ENCODE measurements around the gene WBP1L.

The WBP1L gene

DNA sequence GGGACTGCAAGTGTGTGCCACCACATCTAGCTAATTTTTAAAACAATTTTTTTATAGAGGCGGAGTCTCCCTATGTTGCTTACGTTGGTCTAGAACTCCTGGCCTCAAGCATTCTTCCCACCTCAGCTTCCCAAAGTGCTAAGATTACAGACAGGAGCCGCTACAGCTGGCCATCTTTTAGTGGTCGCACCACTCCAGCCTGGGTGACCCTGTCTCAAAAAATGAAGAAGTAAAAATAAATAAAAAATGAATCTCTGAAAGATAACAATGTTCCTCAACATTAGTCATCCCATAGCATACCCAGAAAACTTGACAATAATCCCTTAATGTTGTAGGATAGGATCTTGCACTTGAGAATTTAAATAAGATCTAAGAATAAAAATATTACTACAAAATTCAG, 18.2 kb downstream of the WBP1L start:
- DNase-seq = no peak

DNA sequence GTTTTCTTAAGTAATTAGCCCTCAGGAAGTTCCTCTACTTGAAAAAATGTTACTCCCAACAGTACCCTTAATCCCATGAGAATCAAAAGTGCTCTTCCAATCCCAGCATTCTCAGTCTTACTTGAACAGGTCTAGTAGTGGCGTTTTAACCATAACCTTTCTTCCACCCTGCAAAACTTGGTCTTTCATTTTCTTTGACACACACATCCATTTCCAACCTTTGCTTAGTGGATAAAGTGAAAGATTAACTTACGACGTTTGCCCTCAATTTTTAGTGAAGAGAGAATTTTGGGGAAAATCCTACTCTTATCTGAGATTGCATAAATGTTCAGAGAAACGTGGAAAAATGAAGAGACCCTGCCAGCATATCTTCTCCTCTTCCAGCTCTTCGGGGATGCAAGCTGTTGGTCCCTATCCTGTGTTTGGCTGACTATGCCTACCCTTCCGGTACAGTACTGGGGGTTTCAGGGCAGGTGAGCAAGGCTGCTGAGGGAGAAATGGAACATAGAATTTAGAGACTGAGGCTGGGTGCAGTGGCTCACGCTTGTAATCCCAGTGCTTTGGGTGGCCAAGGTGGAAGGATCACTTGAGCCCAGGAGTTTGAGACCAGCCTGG, 18.8 kb downstream of the WBP1L start:
- DNase-seq = no peak

DNA sequence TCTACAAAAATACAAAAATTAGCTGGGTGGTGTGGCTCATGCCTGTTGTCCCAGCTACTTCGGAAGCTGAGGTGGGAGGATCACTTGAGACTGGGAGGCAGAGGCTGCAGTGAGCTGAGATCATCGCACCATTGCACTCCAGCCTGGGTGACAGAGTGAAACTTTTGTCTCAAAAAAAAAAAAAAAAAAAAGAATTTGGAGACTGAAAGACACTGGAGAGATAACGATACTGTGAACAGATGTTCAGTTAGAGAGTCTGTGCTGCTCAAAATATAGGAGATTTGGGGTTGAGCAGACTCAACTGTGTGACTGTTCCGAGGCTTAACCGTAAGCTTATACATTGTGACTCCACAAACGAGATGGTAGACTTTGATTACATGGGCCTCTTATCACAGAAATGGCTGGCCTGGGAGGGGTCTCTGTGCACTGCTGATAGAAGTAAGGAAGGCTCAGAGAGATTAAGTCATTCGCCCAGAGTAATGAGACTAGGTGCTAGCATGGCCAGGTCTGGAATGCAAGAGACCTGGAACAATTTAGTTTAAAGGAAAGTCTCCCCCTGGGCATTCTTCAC, 19.4 kb downstream of the WBP1L start:
- no peak for DNase-seq

DNA sequence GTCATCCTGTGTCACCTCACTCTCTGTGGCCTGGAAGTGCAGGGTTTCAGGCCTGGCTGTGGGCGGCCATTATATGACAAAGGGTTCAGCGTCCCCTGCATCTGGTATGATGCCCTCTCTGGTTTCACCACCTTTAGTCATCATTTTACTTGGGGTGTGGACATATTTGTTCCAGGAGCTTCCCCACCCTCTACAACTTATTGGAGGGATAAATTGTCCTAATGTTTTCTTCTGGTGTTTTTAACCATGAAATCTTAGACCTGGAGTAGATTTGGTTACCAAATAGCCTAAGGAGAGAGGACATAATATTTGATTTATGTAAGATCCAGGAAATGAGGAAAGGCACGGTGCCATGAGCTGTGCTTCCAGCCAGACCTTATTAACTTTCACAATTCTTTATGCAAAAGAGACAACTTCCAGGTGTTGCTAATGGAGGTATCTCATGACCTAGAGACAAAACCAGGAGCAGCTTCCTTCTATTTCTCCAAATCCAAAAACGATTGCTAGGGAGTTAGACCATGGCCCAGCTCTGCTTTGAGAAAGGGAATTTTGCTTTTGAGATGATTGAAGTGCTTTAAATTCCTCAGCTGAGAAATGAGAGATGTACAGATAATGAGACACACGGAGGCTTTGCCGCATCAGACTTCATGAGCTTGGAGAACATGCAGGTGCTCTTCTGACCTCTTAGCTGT, 20.9 kb downstream of the WBP1L start:
- DNase-seq = no peak

DNA sequence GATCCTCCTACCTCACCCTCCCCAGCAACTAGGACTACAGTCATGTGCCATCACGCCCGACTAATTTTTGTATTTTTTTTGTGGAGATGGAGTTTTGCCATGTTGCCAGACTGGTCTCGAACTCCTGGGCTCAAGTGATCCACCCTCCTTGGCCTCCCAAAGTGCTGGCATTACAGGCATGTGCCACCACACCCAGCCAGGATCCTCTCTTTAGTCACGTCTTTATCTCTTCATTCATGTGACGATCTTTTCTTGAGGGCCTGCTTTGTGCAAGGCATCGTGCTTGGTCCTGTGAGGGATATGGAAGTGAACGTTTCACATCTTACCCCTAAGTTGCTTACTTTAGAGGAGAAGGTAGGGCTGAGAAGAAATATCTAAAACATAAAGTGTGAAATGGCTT, 21.6 kb downstream of the WBP1L start:
- DNase-seq = no peak

DNA sequence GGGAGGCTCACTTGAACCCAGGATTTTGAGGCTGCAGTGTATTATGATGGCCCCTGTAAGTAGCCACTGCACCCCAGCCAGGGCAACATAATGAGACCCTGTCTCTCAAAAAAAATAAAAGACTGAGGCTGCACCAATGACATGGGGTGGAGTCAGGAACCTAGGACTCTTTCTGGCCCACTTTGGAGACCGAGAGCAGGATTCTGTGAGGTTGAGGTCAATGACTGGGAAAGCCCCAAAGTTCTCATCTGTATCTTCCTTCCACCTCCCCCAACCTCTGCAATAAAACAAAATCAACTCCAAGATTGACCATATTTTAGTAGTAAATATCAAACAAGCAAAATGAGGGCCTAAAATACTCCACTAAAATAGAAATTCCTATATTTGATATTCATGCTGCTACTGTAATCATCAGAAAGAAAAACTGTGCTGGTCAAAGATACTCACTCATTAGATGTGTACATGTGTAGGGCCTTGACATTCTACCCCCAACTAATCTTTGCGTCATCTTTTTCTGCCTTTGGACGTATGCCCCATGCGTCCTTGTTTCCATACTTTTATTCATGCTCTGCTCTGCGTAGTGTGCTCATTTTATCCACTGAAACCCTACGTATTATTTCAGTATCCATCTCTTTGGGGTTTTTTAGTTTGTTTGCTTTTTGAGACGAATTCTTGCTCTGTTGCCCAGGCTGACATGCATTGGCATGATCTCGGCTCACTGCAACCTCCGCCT, 23.8 kb downstream of the WBP1L start:
- no peak for DNase-seq

DNA sequence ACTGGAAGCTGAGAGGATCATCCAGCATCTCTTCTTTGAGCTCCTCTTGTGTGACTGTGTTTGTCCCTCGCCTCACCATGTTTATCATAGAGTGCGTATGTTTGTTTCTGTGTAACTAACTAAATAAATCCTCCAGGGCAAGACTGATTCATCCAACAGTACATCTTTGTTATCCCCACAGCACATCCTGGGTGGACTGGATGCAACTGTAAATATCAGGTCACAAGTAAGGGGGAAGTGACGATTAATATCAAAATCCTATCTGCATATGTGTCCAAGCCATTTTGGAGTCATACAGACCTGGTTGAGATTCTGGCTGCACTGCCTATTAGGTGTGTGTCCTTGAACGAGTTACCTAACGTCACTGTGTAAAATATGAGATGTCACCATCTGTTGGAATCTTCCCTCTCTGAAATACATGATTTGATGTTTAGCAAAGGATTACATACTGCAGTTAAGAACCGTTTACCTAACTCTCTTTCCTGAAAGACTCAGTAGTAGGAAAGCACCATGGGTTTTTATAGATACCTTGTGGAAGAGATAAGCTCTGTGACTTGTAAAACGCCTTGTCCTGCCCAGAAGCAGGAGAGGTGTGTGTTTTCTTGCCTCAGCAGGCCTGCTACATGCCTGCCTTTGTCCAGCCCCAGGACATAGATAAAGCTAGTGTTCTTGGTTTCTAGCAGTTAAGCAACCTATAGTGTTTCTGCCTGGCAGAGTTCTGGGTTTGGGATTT, 25.8 kb downstream of the WBP1L start:
- DNase-seq = no peak

DNA sequence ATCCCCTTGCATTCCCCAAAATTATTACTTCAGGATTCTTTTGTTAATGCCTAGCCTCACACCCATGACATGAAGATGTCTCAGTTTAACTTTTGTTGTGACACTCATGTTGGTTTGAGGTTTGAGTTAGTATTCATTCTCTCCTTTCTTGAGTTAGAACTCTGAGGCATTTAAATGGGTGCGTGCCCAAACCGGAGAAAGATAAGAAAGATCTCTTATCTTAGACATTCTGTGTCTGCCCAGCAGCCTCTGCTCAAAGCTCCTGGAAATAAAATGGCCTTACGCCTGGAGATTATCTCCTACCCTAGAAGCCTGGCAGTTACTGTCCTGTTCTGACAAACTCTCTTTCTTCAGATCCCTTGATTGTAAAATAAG, 26.3 kb downstream of the WBP1L start:
- no peak for DNase-seq

DNA sequence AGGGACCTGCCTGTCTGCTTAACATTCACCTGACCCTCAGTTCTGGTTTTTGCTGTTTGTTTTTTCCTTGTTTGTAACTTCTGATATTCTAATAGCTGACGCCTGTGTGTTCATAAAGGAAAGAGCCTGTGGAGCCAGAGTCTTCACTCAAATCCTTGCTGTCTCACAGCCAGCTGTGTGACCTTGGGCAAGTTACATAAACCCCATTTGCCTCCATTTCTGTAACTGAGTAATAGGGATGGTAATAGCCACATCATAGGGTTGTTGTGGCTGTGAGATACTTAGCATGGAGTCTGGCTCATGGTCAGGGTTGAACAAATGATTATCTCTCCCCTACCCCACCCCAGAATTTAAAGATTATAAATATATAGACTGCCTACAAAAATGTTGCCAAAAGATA, 27.0 kb downstream of the WBP1L start:
- no peak for DNase-seq

DNA sequence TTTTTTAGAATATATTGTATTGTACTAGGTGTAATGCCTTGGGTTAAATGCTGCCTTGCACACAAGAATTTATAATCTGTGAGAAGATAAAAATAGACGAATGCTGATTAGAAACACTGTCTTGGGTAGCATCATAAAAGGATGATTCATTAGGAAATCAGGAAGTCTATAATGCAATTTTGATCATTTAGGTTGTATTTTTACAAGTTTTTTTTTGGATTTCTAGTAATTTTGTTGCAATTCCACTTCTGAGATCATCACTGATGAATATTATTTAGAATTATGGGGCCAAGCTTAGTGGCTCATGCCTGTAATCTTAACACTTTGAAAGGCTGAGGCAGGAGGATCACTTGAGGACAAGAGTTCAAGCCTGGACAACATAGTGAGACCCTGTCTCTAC, 29.6 kb downstream of the WBP1L start:
- no peak for DNase-seq

DNA sequence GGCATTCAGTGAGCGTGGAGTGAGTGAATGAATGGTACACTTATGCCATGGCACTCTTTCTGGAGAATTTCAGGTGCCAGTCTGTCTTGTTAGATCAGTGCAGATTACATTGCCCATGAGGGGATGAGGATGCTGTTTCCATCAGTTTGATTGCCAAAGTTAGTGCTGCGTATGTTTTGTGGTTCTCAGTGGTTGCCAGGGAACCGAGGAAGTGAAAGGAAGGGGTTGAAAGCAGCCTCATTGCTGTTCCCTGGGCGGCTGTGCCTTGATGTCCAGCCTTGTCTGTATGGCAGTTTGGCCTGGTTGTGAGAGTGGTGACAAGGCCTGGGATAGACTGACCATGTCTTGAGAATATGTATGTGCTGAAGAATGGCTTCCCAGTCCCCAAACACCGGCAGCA, 30.2 kb downstream of the WBP1L start:
- no peak for DNase-seq

DNA sequence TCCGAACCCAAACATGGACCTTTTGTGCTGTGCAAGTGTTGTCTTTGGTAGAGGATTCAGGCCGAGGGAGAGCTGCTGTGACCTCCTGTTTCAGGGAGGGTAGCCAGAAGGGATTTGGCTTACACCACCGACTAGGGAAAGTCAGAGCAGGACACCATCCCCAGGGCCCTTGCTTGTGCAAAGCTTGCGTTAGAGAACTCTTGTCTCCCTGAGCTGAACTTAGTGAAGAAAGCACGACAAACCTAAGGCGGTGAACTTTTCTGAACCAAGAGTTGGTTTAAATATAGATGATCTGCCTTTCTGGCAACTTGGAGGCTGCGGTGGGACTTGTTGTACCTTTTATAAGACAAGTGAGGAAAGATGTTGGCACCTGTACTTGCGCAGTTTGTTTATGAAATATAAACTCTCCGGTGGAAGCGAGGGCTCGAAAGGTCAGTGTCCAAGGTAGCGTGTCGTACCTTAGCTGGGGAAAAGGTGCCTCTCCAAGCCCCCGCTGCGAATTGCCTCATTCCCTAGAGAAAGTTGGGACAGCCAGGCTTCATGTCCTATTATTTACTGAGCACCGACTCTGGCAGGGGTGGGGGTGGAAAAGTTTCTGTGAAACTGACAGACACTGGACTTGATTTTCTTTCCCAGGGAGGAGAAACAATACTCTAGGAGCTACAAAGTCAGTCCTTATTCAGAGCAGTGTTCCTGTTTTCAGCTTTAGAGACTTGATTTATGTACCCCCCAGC, 31.6 kb downstream of the WBP1L start:
- no peak for DNase-seq

DNA sequence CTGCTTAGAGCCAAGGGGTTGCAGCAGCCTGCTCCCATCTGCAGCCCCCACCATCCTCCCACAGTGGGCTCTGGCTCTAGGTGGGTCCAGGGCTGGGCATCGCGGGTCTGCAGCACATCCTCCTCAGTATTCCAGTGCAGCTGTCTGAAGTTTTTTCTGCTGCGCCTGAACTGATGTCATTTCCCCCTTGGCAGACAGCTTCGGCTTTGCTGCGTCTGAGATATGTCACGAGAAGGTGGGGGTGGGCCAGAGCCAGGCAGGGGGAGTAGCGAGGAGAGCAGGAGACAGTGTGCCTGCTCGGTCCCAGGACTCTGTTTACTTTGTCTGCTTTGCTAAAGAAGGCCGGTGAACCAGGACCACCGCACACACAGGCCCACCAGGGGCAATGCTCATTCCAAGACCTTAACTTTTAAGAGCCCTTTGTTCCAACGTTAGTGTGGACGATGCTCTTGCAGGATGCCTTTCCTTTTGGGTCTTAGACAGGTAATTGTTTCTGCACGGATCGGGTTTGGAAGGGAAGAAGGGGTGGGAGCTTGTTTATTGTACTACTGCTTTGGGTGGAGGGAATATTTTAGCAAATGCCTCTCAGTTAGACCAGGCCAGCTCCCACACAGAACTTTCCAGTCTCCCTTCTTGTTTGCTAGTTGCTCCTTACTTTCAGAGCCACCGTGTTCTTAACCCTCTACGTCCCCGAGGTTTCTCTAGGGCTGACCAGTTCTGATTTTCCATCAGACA, 32.4 kb downstream of the WBP1L start:
- no peak for DNase-seq

DNA sequence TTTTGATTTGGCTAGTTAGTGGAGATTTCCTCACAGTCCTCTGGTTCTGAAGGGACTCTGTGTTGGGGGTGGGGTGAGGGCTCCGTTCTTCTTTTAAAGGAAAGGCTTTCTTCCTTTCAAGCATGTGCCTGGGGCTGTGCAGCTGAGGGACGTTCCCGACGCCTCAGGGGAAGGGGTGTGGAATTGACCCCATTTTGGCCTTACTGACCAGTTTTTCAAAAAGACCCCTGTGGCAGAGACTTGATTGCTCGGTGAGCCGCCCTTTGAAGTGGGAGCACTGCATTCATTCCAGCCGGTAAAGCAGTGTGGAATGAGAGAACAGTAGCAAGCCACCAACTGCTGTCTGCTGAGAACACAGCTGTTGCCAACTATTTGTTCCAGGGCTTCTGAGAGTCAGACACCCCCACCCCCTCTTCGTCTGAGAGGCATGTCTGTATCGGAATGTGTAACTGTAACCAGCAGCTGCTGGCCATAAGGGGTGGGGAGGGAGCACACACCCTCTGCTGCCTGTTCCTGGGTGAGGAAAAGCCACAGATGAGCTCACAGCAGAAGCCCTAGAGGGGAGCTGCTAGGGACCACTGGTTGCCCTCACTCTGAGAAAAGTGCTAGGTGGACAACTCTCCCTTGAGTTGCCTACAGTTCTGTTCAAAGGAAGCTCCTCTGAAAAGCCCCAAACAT, 33.2 kb downstream of the WBP1L start:
- DNase-seq = no peak

DNA sequence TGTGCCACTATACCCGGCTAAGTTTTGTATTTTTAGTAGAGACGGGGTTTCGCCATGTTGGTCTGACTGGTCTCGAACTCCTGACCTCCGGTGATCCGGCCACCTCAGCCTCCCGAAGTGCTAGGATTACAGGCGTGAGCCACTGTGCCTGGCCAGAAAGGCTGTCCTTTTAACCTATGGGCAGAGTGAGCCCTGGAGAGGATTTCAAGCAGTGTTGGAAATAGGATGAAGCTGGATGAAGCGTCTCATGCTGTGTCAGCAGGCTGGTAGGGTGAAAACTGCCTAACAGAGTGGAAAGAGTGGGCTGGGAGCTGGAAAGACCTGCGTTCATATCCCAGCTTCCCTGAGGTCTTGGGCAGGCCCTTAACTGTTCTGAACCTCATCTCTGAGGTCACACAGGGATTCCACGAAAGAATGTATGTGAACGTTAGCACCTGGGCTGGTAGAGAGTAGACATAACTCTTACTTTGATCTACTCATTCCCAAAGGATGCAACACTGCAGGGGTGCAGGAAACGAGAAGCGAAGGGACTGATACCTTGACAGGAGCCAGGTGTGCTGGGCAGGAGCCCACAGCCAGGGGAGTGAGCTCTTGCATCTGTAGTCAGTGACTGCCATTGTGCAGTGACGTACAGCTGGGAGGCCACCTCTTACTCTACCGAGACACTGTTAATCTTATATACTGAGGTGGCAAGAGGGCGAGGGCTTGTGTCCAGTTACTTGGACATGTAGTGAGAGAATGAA, 34.1 kb downstream of the WBP1L start:
- no peak for DNase-seq

DNA sequence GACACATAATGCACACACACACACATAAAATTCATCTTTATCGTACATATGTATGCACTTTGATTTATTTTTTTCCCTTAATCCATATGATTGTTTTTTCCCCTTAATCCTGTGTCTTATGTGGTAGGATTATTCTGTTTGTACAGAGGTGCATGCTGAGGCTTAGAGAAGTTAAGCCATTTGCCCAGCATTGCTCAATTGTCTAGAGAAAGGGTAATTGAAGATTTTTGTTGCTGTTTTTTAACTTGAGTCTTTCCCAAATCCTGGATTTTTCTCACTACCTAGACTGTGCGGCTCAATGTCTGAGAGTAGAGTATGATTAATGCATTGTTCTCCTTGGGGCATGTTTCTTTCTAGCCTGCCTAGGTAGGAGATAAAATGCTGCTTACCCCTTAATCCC, 35.0 kb downstream of the WBP1L start:
- no peak for DNase-seq

DNA sequence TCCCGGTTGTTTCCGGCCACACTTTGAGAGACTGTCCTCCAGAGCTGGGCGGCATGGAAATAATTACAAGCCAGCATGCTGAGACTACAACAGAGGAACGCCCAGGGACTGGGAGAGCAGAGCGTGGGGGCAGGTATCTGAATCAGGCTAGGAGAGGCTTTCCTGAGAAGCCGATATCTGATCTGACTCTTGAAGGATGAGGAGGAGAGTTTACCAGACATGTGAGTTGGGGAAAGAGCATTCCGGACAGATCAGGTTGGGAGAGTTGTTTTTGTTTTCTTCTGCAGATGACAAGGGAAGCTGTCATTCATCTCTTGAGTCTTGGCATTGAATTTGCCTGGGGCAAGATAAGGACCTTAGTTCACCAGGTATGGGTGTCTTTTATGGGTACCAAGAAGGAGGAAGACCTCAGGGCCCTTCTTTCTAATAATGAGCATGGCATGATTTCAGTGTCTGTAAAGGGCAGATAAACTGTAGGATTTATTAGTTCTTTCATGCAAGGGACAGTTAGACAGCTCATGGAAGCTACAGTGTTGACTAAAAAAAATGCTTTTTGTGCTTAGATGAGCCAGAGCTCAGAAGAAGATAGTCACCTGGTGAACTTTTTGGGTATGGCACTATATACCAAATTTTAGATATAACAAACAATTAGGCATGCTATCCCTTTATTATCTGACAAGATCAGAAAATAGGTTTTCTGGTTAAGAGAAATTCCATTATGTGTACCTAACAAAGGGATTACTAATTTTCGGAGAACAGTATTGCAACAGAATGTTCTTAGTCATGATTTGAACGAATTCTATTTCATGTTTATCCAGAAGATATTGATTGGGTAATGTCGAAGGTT, 36.2 kb downstream of the WBP1L start:
- DNase-seq = no peak

DNA sequence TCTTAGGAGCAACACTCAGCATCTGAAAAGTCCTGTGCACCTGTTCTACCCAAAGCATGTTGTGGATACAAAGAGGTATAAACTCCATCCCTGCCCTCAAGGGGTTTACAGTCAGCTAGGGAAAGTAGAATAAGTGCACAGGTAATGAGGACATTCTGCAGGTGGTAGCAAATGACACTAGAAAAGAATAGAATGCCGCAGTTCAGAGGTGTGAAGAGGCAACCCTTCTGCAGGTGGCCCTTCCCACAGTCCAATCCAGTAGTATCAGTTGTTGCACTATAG, 36.7 kb downstream of the WBP1L start:
- DNase-seq = no peak

DNA sequence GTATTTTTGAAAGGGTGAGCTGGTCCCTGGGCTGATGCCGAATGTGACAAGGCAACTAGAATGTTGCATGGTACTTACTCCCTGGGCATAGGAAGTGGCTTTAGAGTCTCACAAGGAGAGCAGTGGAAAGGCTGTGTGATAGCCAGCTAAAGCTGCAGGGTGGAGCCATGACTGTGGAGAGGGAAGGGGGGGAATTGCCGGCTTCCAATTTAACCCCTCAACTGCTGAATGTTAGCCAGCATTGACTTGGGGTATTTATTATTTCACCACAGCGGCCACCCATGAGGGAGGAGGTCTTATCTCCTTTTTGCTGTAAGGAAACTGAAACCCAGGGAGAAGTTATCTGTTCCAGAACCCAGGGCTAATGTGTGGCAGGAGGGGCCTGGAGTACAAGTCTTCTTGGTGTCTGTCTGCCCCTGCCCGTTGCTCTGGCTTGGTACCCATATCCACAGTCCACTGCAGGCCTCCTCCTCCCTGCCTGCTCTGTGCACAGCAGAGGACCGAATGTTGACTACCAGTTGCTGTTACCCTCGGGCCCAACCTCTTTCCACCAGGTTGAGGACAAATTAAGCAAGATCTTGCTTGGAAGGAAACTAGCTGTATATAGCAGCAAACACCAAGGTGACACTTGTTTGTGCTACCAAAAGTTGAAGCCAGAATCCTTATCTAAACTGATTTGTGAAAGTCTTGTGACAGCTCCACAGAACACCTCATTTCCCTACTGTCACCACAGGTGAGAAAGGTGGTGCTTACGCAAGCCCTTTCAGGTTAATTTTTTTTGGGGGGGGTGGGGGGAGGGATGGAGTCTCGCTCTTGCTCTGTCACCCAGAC, 37.6 kb downstream of the WBP1L start:
- no peak for DNase-seq

All from NCI-H2029 (cell line).